ENCODE results near the gene TTLL13. TPM values are rescaled to one million over a fixed set of nuclear protein-coding genes. Genes with fewer than 3 reads are reported as not detected.

The TTLL13 gene
- total RNA-seq, 1 donor from 2014 or later = not detected

DNA sequence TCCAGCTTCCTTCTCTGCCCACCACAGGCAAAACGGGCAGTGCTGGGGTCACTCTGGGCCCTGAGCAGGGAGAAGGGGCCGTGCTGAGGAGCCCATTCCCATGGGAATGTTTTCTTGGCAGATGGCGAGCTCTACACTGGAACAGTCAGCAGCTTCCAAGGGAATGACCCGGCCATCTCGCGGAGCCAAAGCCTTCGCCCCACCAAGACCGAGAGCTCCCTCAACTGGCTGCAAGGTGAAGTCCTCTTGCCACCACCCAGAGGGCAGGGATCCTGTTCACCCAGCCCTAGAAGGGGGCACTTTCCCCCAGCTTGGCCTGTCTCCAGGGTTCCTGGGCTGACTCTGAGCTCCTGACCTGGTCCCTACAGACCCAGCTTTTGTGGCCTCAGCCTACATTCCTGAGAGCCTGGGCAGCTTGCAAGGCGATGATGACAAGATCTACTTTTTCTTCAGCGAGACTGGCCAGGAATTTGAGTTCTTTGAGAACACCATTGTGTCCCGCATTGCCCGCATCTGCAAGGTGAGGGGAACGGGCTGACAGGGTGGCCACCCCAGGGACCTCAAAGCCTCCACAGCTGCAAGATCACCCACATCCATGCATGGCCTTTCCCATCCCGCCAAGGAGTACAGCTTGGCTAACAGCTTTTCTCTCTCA lies 28.0 kb upstream of the TTLL13 start:
- DNase-seq (ENCODE audit: low read depth) = no peak
- Histone ChIP-seq H3K4me3 (ENCODE audit: low read depth, low read length) (no peak overlapping the region), H3K36me3 (ENCODE audit: control insufficient read depth, insufficient read depth, low read length) (peaks cover 4% of the 10 kb centered on the region), H3K27me3 (ENCODE audit: control insufficient read depth, insufficient read depth, low read length) (no peaks in the 10 kb centered on the region)
- TF ChIP-seq, protein P1, sequence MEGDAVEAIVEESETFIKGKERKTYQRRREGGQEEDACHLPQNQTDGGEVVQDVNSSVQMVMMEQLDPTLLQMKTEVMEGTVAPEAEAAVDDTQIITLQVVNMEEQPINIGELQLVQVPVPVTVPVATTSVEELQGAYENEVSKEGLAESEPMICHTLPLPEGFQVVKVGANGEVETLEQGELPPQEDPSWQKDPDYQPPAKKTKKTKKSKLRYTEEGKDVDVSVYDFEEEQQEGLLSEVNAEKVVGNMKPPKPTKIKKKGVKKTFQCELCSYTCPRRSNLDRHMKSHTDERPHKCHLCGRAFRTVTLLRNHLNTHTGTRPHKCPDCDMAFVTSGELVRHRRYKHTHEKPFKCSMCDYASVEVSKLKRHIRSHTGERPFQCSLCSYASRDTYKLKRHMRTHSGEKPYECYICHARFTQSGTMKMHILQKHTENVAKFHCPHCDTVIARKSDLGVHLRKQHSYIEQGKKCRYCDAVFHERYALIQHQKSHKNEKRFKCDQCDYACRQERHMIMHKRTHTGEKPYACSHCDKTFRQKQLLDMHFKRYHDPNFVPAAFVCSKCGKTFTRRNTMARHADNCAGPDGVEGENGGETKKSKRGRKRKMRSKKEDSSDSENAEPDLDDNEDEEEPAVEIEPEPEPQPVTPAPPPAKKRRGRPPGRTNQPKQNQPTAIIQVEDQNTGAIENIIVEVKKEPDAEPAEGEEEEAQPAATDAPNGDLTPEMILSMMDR (IDR thresholded peaks at IDR 0.05; ENCODE audit: insufficient read depth, low read length, poor library complexity, severe bottlenecking) = peak; percentile 75

DNA sequence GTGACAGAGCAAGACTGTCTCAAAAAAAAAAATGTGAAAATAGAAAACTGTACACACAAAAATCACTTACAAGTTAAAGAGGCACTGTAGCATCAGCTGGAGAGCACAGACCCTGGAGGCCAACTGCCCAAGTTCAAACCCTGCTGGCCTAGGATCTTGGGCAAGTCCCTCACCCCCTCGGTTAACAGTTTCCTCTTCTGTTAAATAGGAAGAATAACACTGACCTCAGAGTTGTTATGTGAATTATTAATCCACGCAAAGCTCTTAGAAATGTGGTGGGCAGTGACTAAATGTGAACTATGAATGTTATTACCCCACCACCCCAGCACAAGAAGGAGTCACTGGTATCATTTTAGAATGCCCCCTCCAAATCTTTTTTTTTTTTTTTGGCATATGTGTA lies 26.8 kb upstream of the TTLL13 start:
- Histone ChIP-seq H3K27me3 (ENCODE audit: control insufficient read depth, insufficient read depth, low read length) (no peaks in the 10 kb centered on the region), H3K36me3 (ENCODE audit: control insufficient read depth, insufficient read depth, low read length) (peaks cover 6% of the 10 kb centered on the region), H3K4me3 (ENCODE audit: low read depth, low read length) (no peak overlapping the region)
- TF ChIP-seq, protein P1 (IDR thresholded peaks at IDR 0.05; ENCODE audit: insufficient read depth, low read length, poor library complexity, severe bottlenecking) = no peak
- no peak for DNase-seq (ENCODE audit: low read depth)

DNA sequence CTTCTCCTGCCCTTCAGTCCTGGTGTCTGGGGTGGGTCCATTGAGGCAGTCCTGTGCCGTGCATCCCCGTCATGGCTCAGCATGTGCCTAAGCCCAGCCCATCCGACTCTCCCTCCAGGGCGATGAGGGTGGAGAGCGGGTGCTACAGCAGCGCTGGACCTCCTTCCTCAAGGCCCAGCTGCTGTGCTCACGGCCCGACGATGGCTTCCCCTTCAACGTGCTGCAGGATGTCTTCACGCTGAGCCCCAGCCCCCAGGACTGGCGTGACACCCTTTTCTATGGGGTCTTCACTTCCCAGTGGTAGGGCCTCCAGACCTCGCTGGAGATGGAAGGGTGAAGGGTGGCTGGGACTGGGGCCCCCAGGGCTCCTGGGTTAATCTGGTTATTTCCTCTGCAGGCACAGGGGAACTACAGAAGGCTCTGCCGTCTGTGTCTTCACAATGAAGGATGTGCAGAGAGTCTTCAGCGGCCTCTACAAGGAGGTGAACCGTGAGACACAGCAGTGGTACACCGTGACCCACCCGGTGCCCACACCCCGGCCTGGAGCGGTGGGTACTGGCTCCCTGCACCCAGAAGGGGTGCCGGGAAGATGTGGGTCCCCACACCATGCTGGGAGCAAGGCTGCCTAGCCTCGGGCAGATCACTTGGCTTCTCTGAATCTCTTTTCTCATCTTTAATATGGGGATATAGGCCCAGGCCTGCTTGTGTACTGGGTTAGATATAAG lies 25.8 kb upstream of the TTLL13 start:
- TF ChIP-seq, protein P1 (IDR thresholded peaks at IDR 0.05; ENCODE audit: insufficient read depth, low read length, poor library complexity, severe bottlenecking) = no peak
- Histone ChIP-seq H3K27me3 (ENCODE audit: control insufficient read depth, insufficient read depth, low read length) (no peaks in the 10 kb centered on the region), H3K36me3 (ENCODE audit: control insufficient read depth, insufficient read depth, low read length) (peaks cover 6% of the 10 kb centered on the region), H3K4me3 (ENCODE audit: low read depth, low read length) (no peak overlapping the region)
- DNase-seq (ENCODE audit: low read depth) = no peak

DNA sequence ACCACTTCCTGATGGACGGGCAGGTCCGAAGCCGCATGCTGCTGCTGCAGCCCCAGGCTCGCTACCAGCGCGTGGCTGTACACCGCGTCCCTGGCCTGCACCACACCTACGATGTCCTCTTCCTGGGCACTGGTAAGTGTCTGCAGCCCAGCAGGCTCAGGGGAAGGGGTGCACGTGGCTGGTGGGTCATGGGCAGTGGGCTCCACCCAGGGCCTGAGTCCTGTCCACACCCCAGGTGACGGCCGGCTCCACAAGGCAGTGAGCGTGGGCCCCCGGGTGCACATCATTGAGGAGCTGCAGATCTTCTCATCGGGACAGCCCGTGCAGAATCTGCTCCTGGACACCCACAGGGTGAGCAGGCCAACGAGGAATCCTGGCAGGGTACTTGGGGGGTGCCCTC lies 24.3 kb upstream of the TTLL13 start:
- Histone ChIP-seq H3K4me3 (ENCODE audit: low read depth, low read length) (no peak overlapping the region), H3K36me3 (ENCODE audit: control insufficient read depth, insufficient read depth, low read length) (peaks cover 6% of the 10 kb centered on the region), H3K27me3 (ENCODE audit: control insufficient read depth, insufficient read depth, low read length) (no peaks in the 10 kb centered on the region)
- DNase-seq (ENCODE audit: low read depth) = no peak
- TF ChIP-seq, protein P1 (IDR thresholded peaks at IDR 0.05; ENCODE audit: insufficient read depth, low read length, poor library complexity, severe bottlenecking) = no peak

DNA sequence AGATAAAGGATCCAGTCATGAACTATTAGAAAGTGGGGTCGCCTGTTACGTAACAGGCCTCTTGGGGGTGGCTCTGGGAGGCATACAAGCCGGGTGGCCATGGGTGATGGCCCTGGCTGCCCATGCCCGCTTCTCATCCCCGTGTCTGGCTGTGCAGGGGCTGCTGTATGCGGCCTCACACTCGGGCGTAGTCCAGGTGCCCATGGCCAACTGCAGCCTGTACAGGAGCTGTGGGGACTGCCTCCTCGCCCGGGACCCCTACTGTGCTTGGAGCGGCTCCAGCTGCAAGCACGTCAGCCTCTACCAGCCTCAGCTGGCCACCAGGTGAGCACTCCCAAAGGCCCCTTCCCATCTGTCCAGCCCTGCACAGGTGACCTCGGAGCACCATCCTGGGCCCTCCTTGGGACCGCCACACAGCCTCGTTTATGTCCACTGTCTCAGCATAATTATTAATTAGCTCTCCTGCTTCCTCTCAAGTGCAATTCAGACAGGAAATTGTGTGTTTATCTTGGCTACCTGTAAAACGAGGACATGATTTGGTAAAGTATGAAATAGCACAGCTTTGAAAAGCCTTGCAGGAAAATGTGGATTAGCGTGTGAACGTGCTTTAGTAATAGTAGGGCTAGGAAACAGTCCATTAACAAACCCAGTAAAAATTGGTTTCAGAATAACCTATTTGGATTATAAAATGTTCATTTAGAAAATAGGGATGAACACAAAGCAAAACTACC lies 23.7 kb upstream of the TTLL13 start:
- Histone ChIP-seq H3K4me3 (ENCODE audit: low read depth, low read length) (no peak overlapping the region), H3K36me3 (ENCODE audit: control insufficient read depth, insufficient read depth, low read length) (peaks cover 4% of the 10 kb centered on the region), H3K27me3 (ENCODE audit: control insufficient read depth, insufficient read depth, low read length) (no peaks in the 10 kb centered on the region)
- TF ChIP-seq, protein P1 (IDR thresholded peaks at IDR 0.05; ENCODE audit: insufficient read depth, low read length, poor library complexity, severe bottlenecking) = no peak
- DNase-seq (ENCODE audit: low read depth) = no peak
